DMS114 treated with DMSO at 0.1 percent for 48 hours (cell line): ENCODE data around the gene CISD3.

Experiments used
- DNase-seq: peaks from one replicate; lab custom pipeline; 2025; ENCODE audit not compliant: unreplicated experiment; lab: John Stamatoyannopoulos, UW

The CISD3 gene

DNA sequence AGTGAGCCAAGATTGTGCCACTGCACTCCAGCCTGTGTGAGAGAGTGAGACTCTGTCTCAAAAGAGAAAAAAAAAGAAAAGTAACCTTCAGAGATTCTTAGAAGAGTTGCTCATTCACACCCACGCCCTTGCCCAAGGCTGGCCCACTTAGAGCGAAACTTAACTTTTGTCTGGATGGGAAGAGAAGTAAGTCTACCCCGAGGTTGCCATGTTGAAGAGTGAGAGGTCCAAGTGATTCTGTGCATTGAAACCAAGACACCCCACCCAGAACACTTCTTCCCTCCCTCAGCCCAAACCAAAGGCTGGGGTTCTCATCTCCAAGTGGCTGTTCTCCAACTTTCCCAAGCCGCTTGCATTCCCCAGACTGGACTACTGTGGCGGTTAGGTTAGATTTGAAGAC is 2.4 kb upstream of the CISD3 start:
- no peak for DNase-seq

GRCh38 chr17:38728290-38728831 is 1.8 kb upstream of the CISD3 start:
- no peak for DNase-seq

DNA sequence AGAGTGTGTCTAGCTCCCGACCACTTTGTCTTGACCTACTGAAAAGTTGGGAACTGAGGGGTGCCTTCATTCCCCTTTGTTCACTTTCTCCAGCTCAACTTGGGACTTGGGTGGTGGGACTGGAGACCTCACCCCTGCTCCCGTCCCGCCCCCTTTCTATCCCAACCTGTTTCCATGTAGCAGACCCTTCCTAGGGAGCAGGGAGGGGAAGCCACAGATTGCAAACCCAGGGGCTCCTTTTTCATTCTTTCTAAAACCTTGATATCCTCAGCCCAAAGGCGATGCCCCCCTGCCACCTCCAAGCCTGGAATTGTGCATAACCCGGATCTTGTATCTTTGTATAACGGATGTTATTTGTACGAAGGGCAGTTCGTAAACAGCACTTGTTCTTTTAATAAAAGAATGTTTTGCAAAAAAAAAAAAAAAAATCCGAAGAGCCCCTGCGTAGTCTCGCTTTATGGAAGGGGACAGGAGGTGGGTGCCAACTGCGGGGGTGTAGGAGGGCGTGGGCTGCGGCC is 714 bp upstream of the CISD3 start:
- DNase-seq, result no peak

DNA sequence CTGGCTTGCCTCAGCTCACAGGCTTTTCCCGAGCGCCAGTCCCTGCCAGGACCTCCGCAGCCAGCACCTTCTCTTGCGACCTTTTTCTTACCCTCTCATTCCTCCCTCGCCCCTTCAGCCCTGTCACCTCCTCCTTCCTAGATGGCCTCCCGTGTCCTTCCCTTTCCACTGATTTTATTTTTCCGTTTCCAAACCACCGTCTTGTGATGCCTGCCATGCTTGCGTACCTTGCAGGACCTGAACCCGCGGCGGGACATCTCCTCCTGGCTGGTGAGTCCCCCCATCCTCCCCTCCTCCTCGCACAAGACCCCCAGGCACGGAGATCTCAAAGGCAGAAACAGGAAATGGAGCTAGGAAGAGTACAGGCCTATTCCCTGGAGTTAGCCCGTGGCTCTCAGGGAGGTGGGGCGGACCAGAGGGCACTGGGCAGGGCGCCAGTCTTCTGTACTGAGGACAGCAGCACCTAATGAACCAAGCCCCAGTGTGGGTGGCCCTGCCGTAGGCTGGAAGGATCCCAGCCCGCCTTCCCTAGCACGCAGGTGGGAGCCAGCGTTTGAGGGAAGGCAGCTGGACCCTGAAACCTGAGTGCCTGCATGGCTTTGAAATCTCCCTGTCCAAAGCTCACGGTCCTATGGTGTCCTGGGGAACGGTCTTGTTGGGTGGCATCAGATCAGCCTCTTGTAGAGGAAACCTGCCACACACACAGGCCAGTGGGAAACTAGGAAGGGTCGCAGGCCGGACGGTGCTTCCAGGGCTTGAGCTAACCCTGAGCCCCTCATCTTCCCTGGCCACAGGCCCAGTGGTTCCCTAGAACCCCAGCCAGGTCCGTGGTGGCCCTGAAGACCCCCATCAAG is 612 bp downstream of the CISD3 start:
- DNase-seq, result no peak

- DNase-seq, result no peak
Observed at GRCh38 chr17:38731526-38732294, 1.6 kb downstream of the CISD3 start.

- DNase-seq, result no peak
Observed at GRCh38 chr17:38732376-38733281, 2.5 kb downstream of the CISD3 start.

DNA sequence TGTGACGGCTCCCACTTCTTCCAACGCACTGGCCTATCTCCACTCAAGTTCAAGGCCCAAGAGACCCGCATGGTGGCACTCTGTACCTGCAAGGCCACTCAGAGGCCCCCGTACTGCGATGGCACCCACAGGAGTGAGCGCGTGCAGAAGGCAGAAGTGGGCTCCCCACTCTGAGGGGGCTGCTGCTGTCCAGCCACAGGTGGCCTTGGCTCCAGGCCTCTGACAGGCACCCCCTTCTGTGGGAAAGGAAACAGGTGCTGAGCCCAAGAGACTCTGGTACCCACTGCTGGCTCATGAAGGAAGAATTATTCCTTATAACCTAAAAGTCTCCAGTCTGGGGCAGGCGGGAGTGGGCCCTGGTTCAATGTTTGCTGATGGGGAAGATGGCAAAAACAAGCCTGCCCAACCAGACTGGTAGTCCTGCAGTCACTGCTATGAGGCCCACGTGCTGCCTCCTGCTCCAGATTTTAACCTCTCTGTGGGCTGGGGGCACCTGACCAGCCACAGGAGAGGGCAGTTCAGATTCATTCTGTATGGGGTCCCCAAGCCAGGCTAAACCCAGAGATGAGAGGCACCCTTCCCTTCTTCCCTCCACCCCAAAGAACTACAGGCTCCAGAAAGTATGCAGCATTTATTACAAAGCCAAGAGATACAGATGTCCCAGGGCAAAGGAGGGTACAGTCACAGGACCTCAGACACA is 3.3 kb downstream of the CISD3 start:
- no peak for DNase-seq

DNA sequence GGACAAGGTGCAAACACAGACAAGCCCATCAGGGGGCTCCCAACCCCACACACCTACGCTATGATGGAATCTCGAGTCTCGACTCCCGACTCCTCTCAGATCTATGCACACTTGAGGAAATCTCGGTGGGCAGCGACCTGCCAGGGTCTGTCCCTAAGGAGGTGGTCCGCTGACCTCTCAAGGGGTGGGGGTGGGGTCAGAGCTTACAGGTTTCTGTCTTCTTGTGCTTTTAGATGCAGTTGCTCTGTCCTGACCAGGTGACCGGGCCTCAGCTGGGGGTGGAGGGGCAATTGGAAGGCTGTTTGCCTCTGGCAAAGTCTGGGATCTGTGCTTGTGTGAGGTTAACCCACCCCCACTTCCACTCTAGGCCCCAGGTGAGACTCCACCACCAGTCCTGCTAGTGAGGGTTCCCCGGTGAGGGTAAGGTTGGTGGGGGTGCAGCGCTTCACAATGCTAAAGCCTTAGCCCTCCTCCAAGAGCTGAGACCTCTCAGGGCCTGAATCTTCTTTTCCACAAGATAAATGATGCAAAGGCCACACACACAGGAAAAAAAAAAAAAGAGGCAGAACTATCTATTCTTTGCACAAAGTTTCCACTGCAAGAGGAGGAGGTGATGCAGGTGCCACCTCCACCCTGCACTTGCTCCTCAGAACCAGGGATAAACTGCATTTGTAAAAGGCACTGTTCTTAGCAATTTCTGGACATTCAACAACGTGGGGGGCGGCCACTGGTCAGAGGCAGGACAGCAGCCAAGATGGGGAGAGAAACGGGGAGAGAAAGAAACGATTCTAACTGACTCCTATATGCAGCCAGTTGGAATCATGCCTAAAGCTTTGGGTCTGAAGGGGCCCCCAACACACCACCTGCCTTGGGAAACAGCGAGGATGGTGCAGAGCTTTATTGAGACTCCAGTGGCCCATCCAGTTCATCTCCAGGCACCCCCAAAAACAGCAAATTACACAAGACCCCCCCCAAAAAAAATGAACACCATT is 4.1 kb downstream of the CISD3 start:
- peak; percentile 29 for DNase-seq

- DNase-seq, result peak; percentile 37
Observed at GRCh38 chr17:38735161-38735997, 5.2 kb downstream of the CISD3 start.

DNA sequence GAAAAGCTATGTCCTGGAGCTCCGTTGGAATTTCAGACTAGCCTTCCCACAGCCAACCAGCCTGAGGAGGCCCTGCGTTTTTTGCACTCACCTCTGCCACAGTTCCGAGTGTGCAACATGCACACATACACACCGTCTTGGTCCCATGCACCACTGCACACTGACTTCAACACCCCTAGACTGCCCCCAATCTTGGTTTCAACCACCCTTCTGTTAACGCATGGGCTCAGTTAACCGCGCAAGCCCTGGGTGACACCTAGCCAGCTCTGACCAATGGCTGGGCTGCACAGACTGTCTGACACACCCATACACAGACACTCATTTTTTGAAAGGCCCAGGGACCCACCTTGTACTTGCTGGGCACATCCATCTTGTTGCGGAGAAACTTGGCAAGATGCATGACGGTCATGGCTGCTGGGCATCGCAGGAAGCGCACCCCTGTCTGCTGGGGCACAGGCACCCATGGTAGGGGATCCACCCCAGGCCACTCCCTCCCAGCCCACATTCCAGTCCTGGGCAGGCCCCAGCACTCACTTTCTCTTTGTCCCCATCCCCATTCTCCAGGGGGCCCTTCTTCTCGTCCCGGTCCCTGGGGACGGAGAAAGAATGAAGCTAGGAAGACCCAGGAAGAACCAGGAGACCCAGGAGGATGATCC is 8.0 kb downstream of the CISD3 start:
- no peak for DNase-seq

DNA sequence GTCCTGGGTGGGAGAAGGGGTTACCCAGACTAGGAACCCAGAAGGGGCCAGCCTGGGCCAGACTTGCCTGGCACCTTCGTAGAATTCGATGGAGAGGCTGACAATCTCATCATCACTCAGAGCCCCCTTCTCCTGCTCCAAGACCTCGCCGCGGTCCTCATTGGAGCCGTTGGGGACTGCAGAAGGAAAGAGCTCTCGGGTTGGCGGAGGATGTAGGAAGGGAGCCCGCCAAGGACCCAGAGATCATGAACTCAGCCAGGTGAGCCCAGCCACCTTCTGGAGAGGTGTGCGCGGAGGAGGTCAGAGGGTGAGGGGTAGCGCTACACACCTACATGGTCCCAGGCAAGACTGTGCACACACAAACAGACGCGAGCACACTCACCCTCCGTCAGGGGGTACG is 8.5 kb downstream of the CISD3 start:
- DNase-seq, result no peak

- no peak for DNase-seq
Observed at GRCh38 chr17:38739305-38739704, 9.2 kb downstream of the CISD3 start.

GRCh38 chr17:38740044-38740443 is 9.9 kb downstream of the CISD3 start:
- DNase-seq, result no peak

GRCh38 chr17:38740806-38741205 is 10.7 kb downstream of the CISD3 start:
- DNase-seq, result no peak

DNA sequence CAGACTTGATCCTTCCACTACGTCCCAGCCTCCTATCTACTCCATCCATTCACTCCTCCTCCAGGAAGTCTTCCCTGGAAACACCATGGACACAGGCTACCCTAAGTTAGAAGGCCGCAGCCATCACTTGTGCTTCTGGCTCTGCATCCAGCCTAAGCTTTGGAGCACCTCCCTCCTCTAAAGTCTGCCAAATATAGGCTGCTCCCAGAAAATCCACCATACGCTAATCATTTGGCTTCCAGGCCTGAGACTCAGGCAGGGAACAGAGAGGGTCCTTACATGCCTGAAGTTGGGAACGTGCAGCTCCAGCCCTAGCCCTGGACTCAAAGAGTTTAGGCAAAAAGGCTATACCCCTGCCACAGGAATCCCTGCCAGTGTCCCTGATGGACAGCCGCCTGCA is 11.3 kb downstream of the CISD3 start:
- no peak for DNase-seq

- DNase-seq, result no peak
Observed at GRCh38 chr17:38741921-38742410, 11.8 kb downstream of the CISD3 start.
